Osteoblast (primary cell): ENCODE measurements around the gene ZNF574. TPM values are rescaled to one million over a fixed set of nuclear protein-coding genes. Genes with fewer than 3 reads are reported as not detected.

ENCODE experiments used
- DNase-seq: peaks from one replicate; pipeline ENCODE4 v3.0.0; 2011; ENCODE audit warnings: low spot score, mixed read lengths; ENCODE audit not compliant: insufficient read length; ENCODE audit errors: missing footprints
- H2AFZ ChIP-seq: 2 replicates; pipeline ENCODE4 v1.6.0; 2011; ENCODE audit warnings: mild to moderate bottlenecking, low read length
- H3K27ac ChIP-seq: 2 replicates; pipeline ENCODE4 v1.5.1; 2011; ENCODE audit warnings: mild to moderate bottlenecking, low read depth, low read length, moderate library complexity
- H3K27me3 ChIP-seq: 2 replicates; pipeline ENCODE4 v1.6.0; 2012; ENCODE audit warnings: mild to moderate bottlenecking, control low read depth, inconsistent platforms, low read length, moderate library complexity; ENCODE audit not compliant: insufficient read depth
- H3K36me3 ChIP-seq: 2 replicates; pipeline ENCODE4 v1.5.1; 2011; ENCODE audit warnings: mild to moderate bottlenecking, low read length, control low read depth, moderate library complexity; ENCODE audit not compliant: insufficient read depth
- H3K4me1 ChIP-seq: 2 replicates; pipeline ENCODE4 v1.5.1; 2011; ENCODE audit warnings: mild to moderate bottlenecking, low read length, control low read depth, moderate library complexity; ENCODE audit not compliant: insufficient read depth
- H3K4me2 ChIP-seq: 2 replicates; pipeline ENCODE4 v1.6.0; 2011; ENCODE audit warnings: mild to moderate bottlenecking, low read length; ENCODE audit not compliant: insufficient read depth
- H3K4me3 ChIP-seq: fragments of 200-600 bp; sonication (generic); 3 replicates; pipeline ENCODE4 v1.5.1; 2012; ENCODE audit warnings: mild to moderate bottlenecking, low read length, inconsistent platforms; ENCODE audit not compliant: insufficient read depth
- H3K79me2 ChIP-seq: 2 replicates; pipeline ENCODE4 v1.6.0; 2012; ENCODE audit warnings: mild to moderate bottlenecking, low read length, control low read depth, inconsistent platforms; ENCODE audit not compliant: insufficient read depth
- H3K9me3 ChIP-seq: 2 replicates; pipeline ENCODE4 v1.5.1; 2011; ENCODE audit warnings: low read depth, low read length, control low read depth
- H4K20me1 ChIP-seq: 2 replicates; pipeline ENCODE4 v1.6.0; 2012; ENCODE audit warnings: mild to moderate bottlenecking, low read length, control low read depth; ENCODE audit not compliant: insufficient read depth
- total RNA-seq: library from RNA; depleted of rRNA; stranded (reverse); fragments of >200 nt; gene quantifications from 2 replicates; pipeline ENCODE4 v1.2.3, GENCODE V29; 2012
- TF ChIP-seq, protein P1 (sequence below): IDR thresholded peaks from 2 replicates; pipeline ENCODE4 v1.5.1; 2011; ENCODE audit warnings: mild to moderate bottlenecking, low read depth, low read length, moderate library complexity; ENCODE audit errors: extremely low read depth

ZNF574 gene
- total RNA-seq, 1 donor, result 13.8 TPM

DNA sequence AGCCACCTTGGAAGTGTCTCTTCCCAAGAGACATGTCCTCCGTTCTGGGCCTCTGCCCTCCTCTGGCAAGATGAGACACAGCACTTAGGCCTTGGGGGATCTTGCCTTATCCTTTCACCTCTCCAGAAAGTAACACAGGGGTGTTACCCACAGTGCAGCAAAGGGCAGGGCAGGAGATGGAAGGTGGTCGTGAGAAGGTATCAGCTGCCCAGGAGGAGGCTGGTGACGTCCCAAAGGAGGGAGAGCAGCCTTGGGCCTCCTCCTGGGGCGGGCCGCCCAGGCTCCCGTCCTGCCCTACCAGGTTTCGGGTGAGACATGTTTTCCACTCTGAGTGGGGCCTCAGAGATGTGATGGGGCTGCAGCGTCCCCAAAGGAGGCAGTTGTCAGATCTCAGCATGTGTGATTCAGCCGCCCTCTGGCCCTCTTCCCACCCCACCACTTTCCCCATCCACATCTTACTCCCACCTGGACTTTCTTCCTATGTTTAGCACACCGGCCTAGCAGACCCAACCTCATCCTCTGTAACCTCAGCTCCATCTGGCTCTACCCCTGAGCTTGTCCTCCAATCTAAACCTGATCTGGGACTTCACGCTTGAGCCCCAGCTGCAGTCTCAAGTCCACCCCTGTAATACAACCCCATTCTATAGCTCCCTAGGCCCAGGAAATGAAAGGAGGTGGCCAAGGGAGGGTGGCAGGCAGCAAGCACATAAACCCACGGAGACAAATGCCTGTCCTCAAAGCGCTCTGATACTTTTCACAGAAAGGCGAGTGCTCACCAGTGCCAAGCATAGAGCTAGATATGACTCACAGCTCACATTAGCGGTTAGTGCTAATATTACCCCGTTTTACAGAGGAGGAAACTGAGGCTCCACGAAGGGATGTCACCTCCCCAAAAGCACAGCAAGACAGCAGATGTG is 47.0 kb downstream of the ZNF574 start:
- H3K27ac ChIP-seq, result no peak overlapping the region
- H4K20me1 ChIP-seq, result no peaks in the 10 kb centered on the region

DNA sequence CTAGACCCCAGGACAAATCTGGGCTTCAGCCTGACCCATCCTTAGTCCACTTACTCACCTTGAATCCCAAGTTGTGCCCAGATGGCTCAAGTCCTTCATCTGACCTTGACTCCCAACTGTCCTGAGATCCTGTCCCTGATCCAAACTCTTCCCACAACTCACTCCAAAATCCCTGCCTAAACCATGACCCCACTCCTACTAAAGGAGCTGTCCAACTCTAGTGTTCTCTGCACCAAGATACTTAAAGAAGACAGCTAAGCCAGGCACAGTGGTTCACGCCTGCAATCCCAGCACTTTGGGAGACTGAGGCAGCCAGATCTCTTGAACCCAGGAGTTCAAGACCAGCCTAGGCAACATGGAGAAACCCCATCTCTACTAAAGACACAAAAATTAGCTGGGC is 47.8 kb downstream of the ZNF574 start:
- TF ChIP-seq, protein P1, sequence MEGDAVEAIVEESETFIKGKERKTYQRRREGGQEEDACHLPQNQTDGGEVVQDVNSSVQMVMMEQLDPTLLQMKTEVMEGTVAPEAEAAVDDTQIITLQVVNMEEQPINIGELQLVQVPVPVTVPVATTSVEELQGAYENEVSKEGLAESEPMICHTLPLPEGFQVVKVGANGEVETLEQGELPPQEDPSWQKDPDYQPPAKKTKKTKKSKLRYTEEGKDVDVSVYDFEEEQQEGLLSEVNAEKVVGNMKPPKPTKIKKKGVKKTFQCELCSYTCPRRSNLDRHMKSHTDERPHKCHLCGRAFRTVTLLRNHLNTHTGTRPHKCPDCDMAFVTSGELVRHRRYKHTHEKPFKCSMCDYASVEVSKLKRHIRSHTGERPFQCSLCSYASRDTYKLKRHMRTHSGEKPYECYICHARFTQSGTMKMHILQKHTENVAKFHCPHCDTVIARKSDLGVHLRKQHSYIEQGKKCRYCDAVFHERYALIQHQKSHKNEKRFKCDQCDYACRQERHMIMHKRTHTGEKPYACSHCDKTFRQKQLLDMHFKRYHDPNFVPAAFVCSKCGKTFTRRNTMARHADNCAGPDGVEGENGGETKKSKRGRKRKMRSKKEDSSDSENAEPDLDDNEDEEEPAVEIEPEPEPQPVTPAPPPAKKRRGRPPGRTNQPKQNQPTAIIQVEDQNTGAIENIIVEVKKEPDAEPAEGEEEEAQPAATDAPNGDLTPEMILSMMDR, result no peak
- H3K27me3 ChIP-seq, result no peaks in the 10 kb centered on the region

More for the DNA sequence above, 47.0 kb downstream of the ZNF574 start:
- Histone ChIP-seq H3K4me3 (no peak overlapping the region), H3K4me2 (no peak overlapping the region), H3K9me3 (no peaks in the 10 kb centered on the region), H3K79me2 (no peaks in the 10 kb centered on the region), H3K4me1 (peaks cover 20% of the 10 kb centered on the region), H3K27me3 (no peaks in the 10 kb centered on the region), H3K36me3 (no peaks in the 10 kb centered on the region), H2AFZ (no peak overlapping the region)
- TF ChIP-seq, protein P1, result no peak
- DNase-seq, result peak; percentile 83

DNA sequence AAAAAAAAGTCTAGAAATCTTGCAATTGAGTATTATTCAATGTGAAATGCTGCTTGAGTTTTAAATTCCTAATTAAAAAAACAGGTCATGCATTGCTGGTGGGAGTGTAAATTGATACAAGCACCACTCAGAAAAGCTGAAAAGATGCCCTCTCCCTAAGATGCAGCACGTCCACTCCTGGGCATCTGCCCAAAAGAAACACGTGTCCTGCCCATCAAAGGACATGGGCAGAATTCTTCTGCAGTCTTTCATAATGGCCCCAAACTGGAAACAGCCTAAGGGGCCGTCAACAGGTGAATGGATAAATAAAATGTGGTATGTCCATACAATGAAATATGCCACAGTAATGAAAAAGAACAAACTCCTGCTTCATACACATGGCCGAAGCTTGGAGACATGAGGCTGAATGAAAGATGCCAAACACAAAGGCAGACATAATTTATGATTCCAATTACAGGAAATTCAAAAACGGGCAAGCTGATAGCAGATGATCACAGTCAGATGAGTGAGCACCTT is 48.5 kb downstream of the ZNF574 start:
- TF ChIP-seq, protein P1, result no peak
- Histone ChIP-seq H3K27me3 (no peaks in the 10 kb centered on the region), H3K4me2 (no peak overlapping the region), H3K36me3 (no peaks in the 10 kb centered on the region), H3K79me2 (no peaks in the 10 kb centered on the region), H3K27ac (no peak overlapping the region), H3K4me1 (peaks cover 25% of the 10 kb centered on the region), H4K20me1 (no peaks in the 10 kb centered on the region), H2AFZ (no peak overlapping the region), H3K9me3 (no peaks in the 10 kb centered on the region), H3K4me3 (no peak overlapping the region)
- DNase-seq, result no peak

More for the DNA sequence above, 47.8 kb downstream of the ZNF574 start:
- Histone ChIP-seq H3K4me3 (no peak overlapping the region), H2AFZ (no peak overlapping the region), H3K4me2 (no peak overlapping the region), H3K27ac (no peak overlapping the region), H3K36me3 (no peaks in the 10 kb centered on the region), H4K20me1 (no peaks in the 10 kb centered on the region), H3K9me3 (no peaks in the 10 kb centered on the region), H3K4me1 (peaks cover 20% of the 10 kb centered on the region), H3K79me2 (no peaks in the 10 kb centered on the region)
- no peak for DNase-seq

DNA sequence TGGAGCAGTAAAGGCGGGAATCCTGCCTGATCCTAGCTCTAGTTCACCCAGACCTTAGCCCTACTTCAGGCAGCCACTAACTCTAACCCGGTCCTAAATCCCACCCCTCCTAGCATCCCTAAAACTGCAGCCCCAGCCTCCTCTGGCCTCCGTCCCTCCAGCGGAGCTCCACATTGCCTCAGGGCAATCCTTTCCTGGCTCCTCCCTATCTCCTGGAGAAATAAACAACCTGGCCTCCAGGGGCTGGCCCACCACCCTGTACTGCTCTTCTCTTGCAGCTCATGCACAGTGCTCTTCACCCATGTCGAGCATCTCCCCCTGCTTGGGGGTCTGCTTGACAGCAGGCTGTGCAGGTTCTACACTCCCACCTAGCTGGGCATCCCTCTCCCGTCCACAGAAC is 49.6 kb downstream of the ZNF574 start:
- H3K79me2 ChIP-seq, result no peaks in the 10 kb centered on the region
- no peaks in the 10 kb centered on the region for H4K20me1 ChIP-seq
- no peak overlapping the region for H2AFZ ChIP-seq
- H3K9me3 ChIP-seq, result no peaks in the 10 kb centered on the region
- H3K36me3 ChIP-seq, result no peaks in the 10 kb centered on the region
- no peak overlapping the region for H3K27ac ChIP-seq
- H3K4me3 ChIP-seq, result no peak overlapping the region
- no peak overlapping the region for H3K4me2 ChIP-seq
- H3K27me3 ChIP-seq, result no peaks in the 10 kb centered on the region
- DNase-seq, result no peak
- peaks cover 33% of the 10 kb centered on the region for H3K4me1 ChIP-seq
- TF ChIP-seq, protein P1, result no peak
